ENCODE measurements around the gene ALKBH4. TPM values are rescaled to one million over a fixed set of nuclear protein-coding genes. Genes with fewer than 3 reads are reported as not detected.
A peak's percentile ranks its signal among the peaks of the same experiment; 100 is the strongest.
"Not testable (repeated sequence)": the region's sequence is repeated elsewhere in the genome, so short reads cannot be mapped to it uniquely, and the experiment has no call there.

The ALKBH4 gene
- total RNA-seq (2014; rRNA removed; shearing (Covaris generic)): 41.2 and 50.7 TPM in 2 replicates

GRCh38 chr7:102464577-102465280 lies at the start of gene ALKBH4, which contains the start of gene LRWD1:
ALKBH4 (minus strand) TSS chr7:102464863; CDS start chr7:102464836, 27 bp downstream.
LRWD1 (plus strand) TSS chr7:102464984; CDS start chr7:102465081, 97 bp downstream.
- peak; percentile 91 for DNase-seq (ENCODE audit: low read depth)

GRCh38 chr7:102512642-102513221 lies 48.1 kb upstream of the ALKBH4 start:
- peak; percentile 49 for DNase-seq (ENCODE audit: low read depth)

- not testable (repeated sequence) for DNase-seq (ENCODE audit: low read depth)
Measured at GRCh38 chr7:102511860-102512522, 47.3 kb upstream of the ALKBH4 start.

- not testable (repeated sequence) for DNase-seq (ENCODE audit: low read depth)
Measured at GRCh38 chr7:102510575-102510974, 45.9 kb upstream of the ALKBH4 start.

GRCh38 chr7:102507410-102508088 lies 42.9 kb upstream of the ALKBH4 start:
- DNase-seq (ENCODE audit: low read depth): not testable (repeated sequence)

GRCh38 chr7:102505298-102506185 lies 40.9 kb upstream of the ALKBH4 start:
- not testable (repeated sequence) for DNase-seq (ENCODE audit: low read depth)

GRCh38 chr7:102503141-102503540 lies 38.5 kb upstream of the ALKBH4 start:
- not testable (repeated sequence) for DNase-seq (ENCODE audit: low read depth)

- not testable (repeated sequence) for DNase-seq (ENCODE audit: low read depth)
Measured at GRCh38 chr7:102498321-102498720, 33.7 kb upstream of the ALKBH4 start.

GRCh38 chr7:102497308-102497707 lies 32.6 kb upstream of the ALKBH4 start:
- DNase-seq (ENCODE audit: low read depth): not testable (repeated sequence)

GRCh38 chr7:102496861-102497260 lies 32.2 kb upstream of the ALKBH4 start:
- DNase-seq (ENCODE audit: low read depth): not testable (repeated sequence)

GRCh38 chr7:102494473-102495149 lies 29.9 kb upstream of the ALKBH4 start:
- DNase-seq (ENCODE audit: low read depth): not testable (repeated sequence)

- not testable (repeated sequence) for DNase-seq (ENCODE audit: low read depth)
Measured at GRCh38 chr7:102494026-102494425, 29.4 kb upstream of the ALKBH4 start.

GRCh38 chr7:102493220-102493935 lies 28.7 kb upstream of the ALKBH4 start:
- DNase-seq (ENCODE audit: low read depth): not testable (repeated sequence)

- DNase-seq (ENCODE audit: low read depth): not testable (repeated sequence)
Measured at GRCh38 chr7:102490529-102491075, 25.9 kb upstream of the ALKBH4 start.

GRCh38 chr7:102484317-102484716 lies 19.7 kb upstream of the ALKBH4 start:
- not testable (repeated sequence) for DNase-seq (ENCODE audit: low read depth)

- not testable (repeated sequence) for DNase-seq (ENCODE audit: low read depth)
Measured at GRCh38 chr7:102481962-102482361, 17.3 kb upstream of the ALKBH4 start.

- not testable (repeated sequence) for DNase-seq (ENCODE audit: low read depth)
Measured at GRCh38 chr7:102479982-102480637, 15.4 kb upstream of the ALKBH4 start.

GRCh38 chr7:102479209-102479584 lies 14.5 kb upstream of the ALKBH4 start:
- not testable (repeated sequence) for DNase-seq (ENCODE audit: low read depth)

Measured in M059J (cell line).